Stomach (tissue), 4 donors: ENCODE results near the gene BFSP1.

Experiments used
- CTCF ChIP-seq, 7 experiments: fragments of 450-650 bp in 4 of 7; fragments of 200-600 bp in 3 of 7; sonication (generic) in 3 of 7; IDR thresholded peaks; one replicate each; pipeline ENCODE4 v1.5.1; 2016 to 2019; ENCODE audit warnings: antibody characterized with exemption in 7 of 7, control low read depth in 2 of 7, mild to moderate bottlenecking in 1 of 7
- EP300 ChIP-seq: sonication (generic); formaldehyde crosslinking; IDR thresholded peaks from one replicate; pipeline ENCODE4 v1.6.1; 2017; ENCODE audit warnings: antibody characterized with exemption
- POLR2A ChIP-seq, 4 donors: fragments of 450-650 bp; IDR thresholded peaks; one replicate each; pipeline ENCODE4 v1.6.1; 2016; ENCODE audit warnings: antibody characterized with exemption in 4 of 4, control low read depth in 2 of 4, mild to moderate bottlenecking in 1 of 4, moderate library complexity in 1 of 4
- POLR2AphosphoS5 ChIP-seq, 3 donors: sonication (generic); formaldehyde crosslinking; IDR thresholded peaks; one replicate each; pipeline ENCODE4 v1.6.1; 2016; ENCODE audit warnings: antibody characterized with exemption in 3 of 3

- TF ChIP-seq POLR2AphosphoS5 (IDR thresholded peaks at IDR 0.05): no peak
- TF ChIP-seq CTCF (IDR thresholded peaks at IDR 0.05): no peak
- TF ChIP-seq POLR2A (IDR thresholded peaks at IDR 0.05): no peak
- TF ChIP-seq EP300: no peak
Observed at GRCh38 chr20:17485017-17485416, 46.2 kb downstream of the BFSP1 start.
